Adipose tissue (tissue), 3 donors: ENCODE data around the gene CDKN2A. TPM values are rescaled to one million over a fixed set of nuclear protein-coding genes. Genes with fewer than 3 reads are reported as not detected.

ENCODE experiments used
- polyA plus RNA-seq, 3 donors: library from polyadenylated mRNA; stranded (reverse); fragments of 200-250 nt; gene quantifications; one replicate each; pipeline ENCODE4 v1.2.3, GENCODE V29; 2013
- donor health status: healthy with polysubstance abuse.
- donor health status: Bipolar disorder and iron deficiency.
- donor health status: healthy.

CDKN2A gene
- polyA plus RNA-seq, 3 donors = 0.17 to 2.1 (median 0.98) TPM

Other genes starting within 250 kb of the CDKN2A start
- 10 to 100 TPM in 2 of 3 donors, 1 to 10 TPM in 1; 7.7 to 13.4 (median 13.0) TPM for gene MTAP, start 191.8 kb downstream of the CDKN2A start, polyA plus RNA-seq
- under 1 TPM in 1 of 3 donors, not detected in 2; 0.16 TPM for gene CDKN2B-AS1, start 399 bp upstream of the CDKN2A start, polyA plus RNA-seq
- gene CDKN2B, start 14.9 kb upstream of the CDKN2A start, polyA plus RNA-seq = 10 to 100 TPM in 2 of 3 donors, 1 to 10 TPM in 1; 1.6 to 55.0 (median 23.2) TPM